HG03442 (cell line): ENCODE results near the gene TMEM132C.
A peak's percentile ranks its signal among the peaks of the same experiment; 100 is the strongest.
"Not testable (repeated sequence)": the region's sequence is repeated elsewhere in the genome, so short reads cannot be mapped to it uniquely, and the experiment has no call there.

ENCODE experiments used
- ATAC-seq: cut with Tn5 transposase; IDR thresholded peaks from one replicate; pipeline ENCODE4 v1.9.1; 2021; ENCODE audit warnings: mild to moderate bottlenecking, moderate library complexity; ENCODE audit not compliant: unreplicated experiment

Gene TMEM132C

DNA sequence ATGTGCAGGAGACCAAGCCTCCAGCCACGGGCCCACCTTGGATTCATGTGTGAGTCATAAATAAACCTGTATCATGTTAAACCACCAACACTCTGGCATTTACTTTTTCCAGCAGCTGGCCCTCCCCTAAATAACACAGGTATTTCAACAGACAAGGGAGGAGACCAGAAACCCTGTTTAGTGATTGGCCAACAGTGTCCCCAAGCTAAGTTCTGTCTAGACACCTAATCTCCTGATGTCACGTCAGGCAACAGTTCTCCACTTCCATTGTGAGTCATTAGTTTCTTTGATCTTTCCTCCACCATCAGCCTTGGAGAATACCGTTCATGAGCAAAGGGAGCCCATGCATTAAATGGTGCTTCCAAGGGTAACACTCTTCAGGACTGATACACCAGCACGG, 196.9 kb downstream of the TMEM132C start:
- no peak for ATAC-seq

GRCh38 chr12:128467882-128468281, 200.9 kb downstream of the TMEM132C start:
- ATAC-seq = no peak

DNA sequence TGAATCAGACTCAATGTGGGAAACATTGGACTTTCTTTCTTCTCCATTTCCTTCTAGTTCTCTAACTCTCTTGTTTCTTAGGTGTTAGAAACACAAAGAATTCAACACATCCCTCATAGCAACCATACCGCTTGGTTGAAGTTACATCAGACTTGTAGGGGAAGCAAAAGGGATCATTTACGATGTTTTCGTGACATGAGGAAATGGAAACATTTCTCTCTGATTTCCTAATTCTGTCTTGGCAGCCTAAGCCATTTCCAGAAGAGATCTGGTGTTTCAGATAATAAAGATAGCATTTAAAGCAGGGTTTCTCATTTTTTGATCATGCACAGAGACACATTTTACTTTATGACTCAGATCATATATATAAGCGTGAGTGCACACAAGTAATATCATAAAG, 202.0 kb downstream of the TMEM132C start:
- ATAC-seq = no peak

GRCh38 chr12:128471491-128471890, 204.5 kb downstream of the TMEM132C start:
- ATAC-seq = no peak

- no peak for ATAC-seq
Observed at GRCh38 chr12:128474916-128475315, 207.9 kb downstream of the TMEM132C start.

DNA sequence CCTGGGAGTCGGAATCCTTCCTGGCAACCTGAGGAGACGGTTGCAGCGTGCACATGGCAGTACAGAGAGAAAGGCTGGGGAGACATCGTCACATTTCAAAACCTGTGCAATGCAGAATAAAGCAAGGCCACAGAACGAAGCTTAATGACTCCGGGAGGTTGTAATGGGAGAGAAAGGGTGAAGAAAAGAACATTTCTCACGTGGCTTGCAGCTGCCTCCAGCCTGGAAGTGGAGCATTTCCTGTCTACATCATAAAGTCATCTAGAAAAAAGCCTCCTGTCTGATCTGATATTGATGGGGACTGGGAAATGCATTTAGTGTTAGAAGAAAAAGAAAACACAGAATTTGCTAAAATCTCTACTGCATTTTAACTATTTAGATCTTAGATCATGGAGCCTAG, 209.3 kb downstream of the TMEM132C start:
- no peak for ATAC-seq

DNA sequence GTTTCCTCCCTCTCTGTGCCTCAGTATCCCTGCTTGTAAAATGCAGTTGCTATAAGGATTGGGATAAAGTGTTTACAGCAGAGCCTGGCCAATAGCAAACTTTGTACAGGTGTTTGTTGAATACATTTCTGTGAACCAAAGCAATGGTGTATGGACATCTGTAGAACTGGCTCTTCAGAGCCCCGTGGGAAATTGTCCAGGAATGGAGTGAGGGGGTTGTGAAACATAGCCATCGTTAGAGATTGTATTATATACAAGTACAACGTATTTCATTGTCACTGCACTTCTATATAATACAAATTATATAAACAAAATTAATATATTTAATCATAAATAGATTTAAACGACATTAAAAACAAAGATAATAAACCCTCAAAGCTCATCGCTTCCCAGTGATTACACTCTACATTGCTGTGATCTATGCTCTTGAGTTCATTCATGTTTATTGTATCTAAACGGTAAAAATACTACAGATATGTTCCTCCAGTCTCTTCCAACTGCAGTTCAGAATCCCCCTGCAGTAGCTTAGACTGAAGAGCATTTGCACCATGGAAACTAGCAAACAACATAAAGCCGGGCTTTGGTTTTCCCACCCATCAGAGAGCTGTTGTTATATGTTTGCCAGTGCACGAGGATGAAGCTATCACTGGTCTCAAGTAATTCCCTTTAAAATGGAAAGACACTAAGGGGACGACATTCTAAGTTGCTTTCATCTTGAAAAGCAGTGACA, 216.7 kb downstream of the TMEM132C start:
- ATAC-seq = no peak

GRCh38 chr12:128497376-128497775, 230.4 kb downstream of the TMEM132C start:
- ATAC-seq = not testable (repeated sequence)

DNA sequence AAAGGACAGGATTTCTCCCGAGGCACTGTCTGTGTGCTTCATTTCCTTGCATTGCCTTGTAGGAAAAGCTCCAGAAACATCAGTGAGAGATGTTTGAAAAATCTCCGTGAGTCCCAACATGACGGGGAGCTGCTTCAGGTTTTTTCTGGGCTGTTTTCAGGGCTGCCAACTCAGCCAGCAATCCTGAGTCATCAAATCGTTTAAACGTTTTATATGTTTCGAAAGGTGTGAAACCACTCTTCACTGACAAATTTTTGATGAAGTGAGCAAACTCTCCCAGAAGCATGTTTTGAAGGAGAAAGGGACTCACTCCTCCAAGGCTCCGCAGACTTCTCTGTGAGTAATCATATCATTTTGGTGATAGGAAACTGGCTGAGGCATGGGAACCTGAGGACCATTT, 240.5 kb downstream of the TMEM132C start:
- ATAC-seq = no peak

GRCh38 chr12:128509170-128509569, 242.2 kb downstream of the TMEM132C start:
- no peak for ATAC-seq

DNA sequence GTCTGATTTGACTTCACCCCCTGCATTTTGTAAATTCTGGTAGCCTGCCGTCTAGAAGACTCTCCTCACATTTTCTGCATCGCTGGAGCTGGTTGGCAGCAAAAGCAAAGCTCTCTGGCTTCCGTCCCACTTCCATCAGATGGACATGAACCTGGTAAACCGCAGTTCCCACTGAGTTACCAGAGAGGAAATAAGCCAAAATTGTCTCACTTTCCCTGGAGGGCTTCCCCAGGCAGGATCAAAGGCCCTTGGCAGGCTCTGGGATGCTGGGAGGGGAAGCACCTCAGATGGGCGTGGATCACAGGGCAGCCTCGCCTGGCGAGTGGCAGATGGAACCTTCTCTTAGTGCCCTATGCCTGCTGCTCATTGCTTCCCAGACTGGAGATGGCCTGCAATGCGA, 243.5 kb downstream of the TMEM132C start:
- ATAC-seq = no peak

GRCh38 chr12:128513331-128513730, 246.4 kb downstream of the TMEM132C start:
- no peak for ATAC-seq

DNA sequence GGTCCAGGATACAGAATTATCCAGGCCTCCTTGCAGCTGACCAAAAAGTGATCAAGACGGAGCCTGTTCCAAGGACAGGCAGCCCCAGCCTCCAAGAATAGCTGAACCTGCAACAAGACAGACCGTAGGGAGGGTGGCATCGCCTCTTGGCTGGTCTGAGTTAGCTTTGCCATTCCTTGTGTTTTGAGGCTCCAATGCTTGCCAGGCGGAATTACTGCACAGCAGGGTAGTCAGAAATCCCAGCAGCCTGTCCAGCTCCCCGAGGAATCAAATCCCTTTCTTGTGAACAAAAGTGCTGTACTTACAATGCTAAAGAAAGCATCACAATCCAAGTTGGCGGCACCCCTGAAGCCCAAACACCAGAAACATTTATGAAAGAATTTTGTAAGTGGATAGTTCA, 246.9 kb downstream of the TMEM132C start:
- ATAC-seq = no peak

- no peak for ATAC-seq
Observed at GRCh38 chr12:128518644-128519043, 251.7 kb downstream of the TMEM132C start.

GRCh38 chr12:128519426-128519825, 252.5 kb downstream of the TMEM132C start:
- ATAC-seq = no peak

- no peak for ATAC-seq
Observed at GRCh38 chr12:128521981-128522380, 255.0 kb downstream of the TMEM132C start.

DNA sequence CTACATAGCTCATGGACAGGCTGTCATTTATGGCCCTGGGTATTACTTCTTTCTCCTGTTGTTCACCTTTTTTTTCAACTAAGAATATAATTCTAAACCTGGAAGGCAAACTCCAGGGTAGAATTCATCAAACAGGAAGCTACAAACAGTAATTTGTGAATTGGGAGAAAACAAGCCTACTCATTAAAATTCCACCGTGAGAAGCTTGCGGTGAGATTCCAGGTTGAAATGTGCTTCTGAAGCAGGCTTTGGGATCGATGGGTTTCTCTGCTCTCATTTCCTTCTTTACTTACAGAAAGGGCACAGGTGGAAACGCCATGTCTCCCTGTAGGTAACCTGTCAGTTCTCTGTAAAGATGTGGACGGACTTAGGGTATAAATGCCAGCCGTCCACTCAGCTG, 257.5 kb downstream of the TMEM132C start:
- no peak for ATAC-seq

- ATAC-seq = no peak
Observed at GRCh38 chr12:128531170-128531569, 264.2 kb downstream of the TMEM132C start.

- peak; percentile 70 for ATAC-seq
Observed at GRCh38 chr12:128534906-128535305, 267.9 kb downstream of the TMEM132C start.

GRCh38 chr12:128536810-128537209, 269.8 kb downstream of the TMEM132C start:
- ATAC-seq = no peak

GRCh38 chr12:128537668-128538067, 270.7 kb downstream of the TMEM132C start:
- ATAC-seq = no peak

DNA sequence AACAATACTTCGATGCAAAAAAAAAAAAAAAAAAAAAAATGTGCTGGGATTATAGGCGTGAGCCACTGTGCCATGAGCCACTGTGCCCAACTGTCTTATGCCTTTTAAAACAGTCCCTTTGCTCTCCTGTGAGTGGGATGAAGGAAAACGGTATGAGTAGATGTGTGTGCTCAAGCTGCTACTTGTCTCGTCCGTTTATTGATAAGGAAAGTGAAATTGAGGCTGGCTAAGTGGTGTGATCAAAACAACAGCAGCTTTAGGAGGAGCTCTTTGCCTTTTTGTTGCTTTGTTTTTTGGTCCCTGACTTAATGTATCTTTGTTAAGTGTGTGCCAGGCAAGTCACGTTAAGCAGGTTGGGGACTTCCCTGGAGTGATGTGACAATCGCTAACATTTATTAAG, 275.9 kb downstream of the TMEM132C start:
- ATAC-seq = no peak

DNA sequence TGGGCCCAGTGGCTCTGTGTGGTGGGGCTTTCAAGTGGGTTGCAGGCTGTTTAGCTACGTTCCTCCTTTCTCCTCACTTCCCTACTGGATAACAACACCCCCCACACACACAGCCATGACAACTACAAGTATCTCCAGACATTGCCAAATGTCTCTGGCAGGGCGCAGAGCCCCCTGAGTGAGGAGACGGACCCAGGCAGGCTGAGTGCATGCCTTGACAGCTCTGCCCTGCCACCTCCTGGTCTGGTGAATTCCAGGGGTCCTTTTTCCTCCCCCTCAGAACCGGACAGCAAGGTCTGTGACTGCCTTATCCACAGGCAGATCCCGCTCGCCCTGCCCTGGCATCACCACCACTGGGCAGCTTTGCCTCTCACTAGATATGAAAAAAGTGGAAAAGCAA, 276.5 kb downstream of the TMEM132C start:
- ATAC-seq = no peak
